Adrenal gland (tissue), 5 donors: ENCODE data around the gene CDC6.

Source experiments
- CTCF ChIP-seq, 6 experiments: fragments of 450-650 bp in 4 of 6; fragments of 200-600 bp in 2 of 6; sonication (generic) in 1 of 6; IDR thresholded peaks; 1 replicate in 5 of 6; 2 replicates in 1 of 6; pipeline versions ENCODE4 v1.5.1 to v1.8.0; 2016 to 2021; ENCODE audit warnings: antibody characterized with exemption in 6 of 6, mild to moderate bottlenecking in 2 of 6, moderate library complexity in 1 of 6
- POLR2A ChIP-seq, 2 donors: fragments of 450-650 bp; IDR thresholded peaks; one replicate each; pipeline ENCODE4 v1.6.1; 2017; ENCODE audit warnings: antibody characterized with exemption in 2 of 2, mild to moderate bottlenecking in 2 of 2, moderate library complexity in 1 of 2
- donor health status: DM: no; HTN: no; CAD: no.

GRCh38 chr17:40247926-40248495, 39.7 kb upstream of the CDC6 start:
- TF ChIP-seq CTCF (IDR thresholded peaks at IDR 0.05) (no peak), POLR2A (IDR thresholded peaks at IDR 0.05) (no peak)
